ENCODE results near the gene LZIC.

The LZIC gene

GRCh38 chr1:9910423-9911178, 32.6 kb downstream of the LZIC start:
- DNase-seq (ENCODE audit: low read depth in 4 of 4, low spot score in 1 of 4) = peak; percentile 100

GRCh38 chr1:9910076-9910422, 33.1 kb downstream of the LZIC start, which contains the start of gene CTNNBIP1:
CTNNBIP1 (minus strand) TSS chr1:9910269; CDS start chr1:9872064, 38,205 bp downstream.
- no peak for DNase-seq (ENCODE audit: low read depth in 4 of 4, low spot score in 1 of 4)

- peak in 1 of 4 experiments; percentile 30 for DNase-seq (ENCODE audit: low read depth in 4 of 4, low spot score in 1 of 4)
Measured at GRCh38 chr1:9909234-9910046, 33.8 kb downstream of the LZIC start.

- no peak for DNase-seq (ENCODE audit: low read depth in 4 of 4, low spot score in 1 of 4)
Measured at GRCh38 chr1:9908871-9909233, 34.3 kb downstream of the LZIC start.

DNA sequence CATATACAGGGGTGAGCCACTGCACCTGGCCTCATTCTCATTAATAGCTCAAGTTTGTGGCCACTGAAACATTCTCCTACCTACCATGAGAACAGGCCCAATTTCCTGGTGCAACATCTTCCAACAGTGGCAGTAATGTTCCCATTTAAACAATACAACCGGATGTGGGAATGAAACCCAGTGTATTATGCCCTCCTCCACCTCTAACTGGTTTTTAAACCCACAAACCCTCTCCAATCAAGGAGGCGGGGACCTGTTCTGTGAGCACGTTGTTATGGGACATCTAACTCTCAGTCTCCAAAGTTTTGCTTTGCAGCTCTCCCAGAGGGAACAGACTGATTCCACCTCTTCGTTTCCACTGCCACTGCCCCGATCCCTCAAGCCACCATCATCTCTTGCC, 35.8 kb downstream of the LZIC start:
- no peak for DNase-seq (ENCODE audit: low read depth in 4 of 4, low spot score in 1 of 4)

DNA sequence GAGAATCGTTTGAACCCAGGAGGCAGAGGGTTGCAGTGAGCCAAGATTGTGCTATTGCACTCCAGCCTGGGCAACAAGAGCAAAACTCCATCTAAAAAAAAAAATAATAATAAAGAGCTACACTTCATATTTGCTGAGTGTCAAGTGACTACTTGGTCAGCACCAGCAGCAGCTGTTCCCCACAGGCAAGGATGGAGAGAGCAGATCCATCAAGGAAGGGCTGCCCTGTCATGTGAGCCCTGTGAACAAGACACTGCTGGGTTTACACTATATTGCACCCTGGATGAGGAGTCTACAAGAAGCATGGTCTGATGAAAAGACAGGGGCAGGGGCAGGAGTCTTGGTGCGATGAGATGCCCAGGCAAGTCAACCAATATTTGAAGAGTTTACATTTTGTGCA, 36.7 kb downstream of the LZIC start:
- no peak for DNase-seq (ENCODE audit: low read depth in 4 of 4, low spot score in 1 of 4)

DNA sequence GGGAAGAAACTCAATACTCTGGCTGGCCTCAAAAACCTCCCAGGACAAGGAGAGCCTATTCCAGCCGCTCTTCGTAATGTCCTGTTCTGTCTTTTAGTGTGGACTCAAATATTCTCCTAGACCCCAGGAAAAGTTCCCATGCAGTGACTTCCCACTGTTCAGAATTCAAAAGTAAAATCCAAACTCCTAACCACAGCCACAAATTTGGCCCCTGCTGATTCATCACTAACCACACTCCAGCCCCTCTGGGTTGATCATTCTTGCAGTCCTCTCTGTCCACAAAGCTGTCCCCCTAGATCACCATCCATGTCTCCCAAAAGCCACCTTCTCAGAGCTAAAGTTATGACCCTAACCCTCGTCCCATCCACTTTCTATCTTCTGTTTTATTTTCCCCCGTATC, 38.2 kb downstream of the LZIC start:
- DNase-seq (ENCODE audit: low read depth in 4 of 4, low spot score in 1 of 4) = no peak

GRCh38 chr1:9904596-9904995, 38.6 kb downstream of the LZIC start:
- no peak for DNase-seq (ENCODE audit: low read depth in 4 of 4, low spot score in 1 of 4)

GRCh38 chr1:9903801-9904527, 39.2 kb downstream of the LZIC start:
- DNase-seq (ENCODE audit: low read depth in 4 of 4, low spot score in 1 of 4) = no peak

DNA sequence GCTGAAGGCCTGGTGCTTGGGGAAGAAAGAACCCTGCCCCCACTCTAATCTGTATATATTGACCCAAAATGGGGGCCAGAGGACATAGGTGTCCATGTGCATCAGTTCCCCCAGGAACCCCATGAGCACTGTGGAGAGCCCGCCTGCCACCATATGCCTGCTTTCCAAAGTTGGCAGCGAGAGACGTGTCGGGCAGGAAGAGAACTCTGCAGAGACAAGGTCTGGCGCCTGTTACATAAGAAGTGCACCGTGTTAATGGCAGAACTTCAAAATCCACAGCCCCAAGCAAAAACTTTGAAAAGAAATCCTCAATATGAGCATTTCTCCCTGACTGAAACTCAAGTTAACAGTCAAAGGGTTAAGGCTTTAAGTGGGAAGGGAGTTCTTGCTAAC, 41.1 kb downstream of the LZIC start:
- DNase-seq (ENCODE audit: low read depth in 4 of 4, low spot score in 1 of 4) = no peak

DNA sequence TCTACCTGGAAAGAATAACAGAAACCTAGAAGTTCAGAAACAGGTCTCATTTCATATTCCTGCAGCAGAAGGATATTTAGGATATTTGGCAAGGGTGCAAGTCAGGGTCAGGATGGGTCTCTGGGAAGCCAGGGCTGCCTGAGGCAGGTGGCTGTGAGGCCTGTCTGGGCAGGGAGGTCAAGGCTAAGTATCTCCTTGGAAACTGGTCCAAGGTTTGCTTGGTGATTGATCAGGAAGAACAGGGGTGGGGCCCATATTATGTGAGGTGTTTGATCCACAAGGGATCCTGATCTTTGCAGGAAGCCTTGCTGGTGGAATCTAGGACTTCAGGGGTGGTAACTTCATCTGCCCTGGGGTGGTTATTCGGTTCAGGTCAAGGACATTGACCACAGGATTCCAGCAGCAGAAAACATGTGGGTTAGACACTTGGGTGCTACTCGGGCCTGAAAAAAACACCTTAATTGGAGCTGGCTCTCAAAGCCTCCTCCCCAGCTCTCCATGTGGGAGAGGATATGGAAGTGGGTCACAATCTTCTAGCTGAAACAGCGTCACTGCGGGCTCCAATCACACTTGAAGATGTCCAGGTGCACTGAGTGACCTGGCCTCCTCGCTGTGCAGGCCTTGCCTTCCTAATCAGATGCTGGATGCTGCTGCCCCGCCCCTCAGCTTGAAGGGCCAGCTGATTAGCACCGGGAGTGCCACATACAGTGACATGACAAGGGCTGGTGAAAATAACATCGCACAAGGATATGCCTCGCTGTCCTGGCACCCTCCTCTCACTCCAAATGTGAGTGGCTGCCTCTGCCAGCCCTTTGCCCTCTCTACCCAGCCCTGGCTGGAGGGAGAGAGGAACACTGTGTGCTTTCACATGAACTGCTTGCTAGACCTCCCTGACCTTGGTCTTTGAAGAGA, 41.8 kb downstream of the LZIC start:
- no peak for DNase-seq (ENCODE audit: low read depth in 4 of 4, low spot score in 1 of 4)

DNA sequence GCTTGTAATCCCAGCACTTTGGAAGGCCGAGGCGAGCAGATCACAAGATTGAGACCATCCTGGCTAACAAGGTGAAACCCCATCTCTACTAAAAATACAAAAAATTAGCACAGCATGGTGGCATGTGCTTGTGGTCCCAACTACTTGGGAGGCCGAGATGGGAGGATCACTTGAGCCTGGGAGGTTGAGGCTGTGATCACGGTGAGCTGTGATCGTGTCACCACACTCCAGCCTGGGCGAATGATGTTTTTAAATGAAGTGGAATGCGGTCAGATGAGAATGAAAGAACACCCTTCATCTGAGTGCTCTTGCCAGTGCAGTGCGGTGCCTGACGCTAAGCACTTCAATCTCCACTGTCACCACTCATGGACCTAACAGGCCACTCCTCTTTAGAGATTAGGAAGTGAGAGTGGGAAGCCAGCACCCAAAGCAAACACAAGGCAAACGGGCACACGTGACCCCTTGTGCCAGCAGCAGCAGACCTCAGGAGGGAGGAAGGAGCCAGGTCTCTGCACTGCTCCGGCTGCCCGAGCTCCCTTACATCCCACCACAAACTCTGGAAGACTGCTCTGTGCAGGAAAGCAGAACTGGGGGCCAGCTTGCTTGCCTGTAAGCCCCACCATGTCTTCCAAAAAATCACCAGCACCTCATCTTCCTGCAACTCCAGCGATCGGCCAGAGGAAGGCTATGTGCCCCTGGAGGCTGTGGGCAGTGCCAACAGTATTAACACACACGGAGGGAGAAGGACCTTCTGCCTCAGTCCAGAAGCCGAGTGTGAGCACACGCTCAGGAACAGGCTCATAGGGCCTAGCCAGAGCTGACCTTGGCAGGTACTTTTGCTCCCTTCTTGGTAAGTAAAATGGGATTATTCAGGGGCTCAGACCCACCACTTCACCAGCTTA, 42.8 kb downstream of the LZIC start:
- DNase-seq (ENCODE audit: low read depth in 4 of 4, low spot score in 1 of 4) = no peak

- DNase-seq (ENCODE audit: low read depth in 4 of 4, low spot score in 1 of 4) = no peak
Measured at GRCh38 chr1:9894115-9894514, 49.1 kb downstream of the LZIC start.

- no peak for DNase-seq (ENCODE audit: low read depth in 4 of 4, low spot score in 1 of 4)
Measured at GRCh38 chr1:9892563-9893528, 50.3 kb downstream of the LZIC start.

- no peak for DNase-seq (ENCODE audit: low read depth in 4 of 4, low spot score in 1 of 4)
Measured at GRCh38 chr1:9891207-9891606, 52.0 kb downstream of the LZIC start.

GRCh38 chr1:9890224-9890731, 52.9 kb downstream of the LZIC start:
- DNase-seq (ENCODE audit: low read depth in 4 of 4, low spot score in 1 of 4) = no peak

DNA sequence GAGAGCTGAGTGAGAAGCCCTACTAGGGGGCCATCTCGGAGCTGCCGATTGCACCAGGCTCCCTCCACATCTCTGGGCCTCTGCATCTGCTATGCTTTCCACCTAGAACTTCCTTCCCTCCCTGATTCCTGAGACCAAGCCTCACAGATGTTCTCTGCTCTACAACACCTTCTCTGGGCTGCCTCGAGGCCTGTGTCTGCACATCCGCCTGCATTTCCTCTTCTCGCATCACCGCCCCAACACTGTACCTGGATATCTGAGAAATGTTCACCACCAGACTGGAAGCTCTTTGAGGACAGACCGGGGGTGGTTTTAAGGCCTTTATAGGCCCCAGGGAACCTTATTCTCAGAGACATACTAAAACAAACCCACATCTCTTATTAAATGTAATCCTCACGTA, 53.8 kb downstream of the LZIC start:
- no peak for DNase-seq (ENCODE audit: low read depth in 4 of 4, low spot score in 1 of 4)

DNA sequence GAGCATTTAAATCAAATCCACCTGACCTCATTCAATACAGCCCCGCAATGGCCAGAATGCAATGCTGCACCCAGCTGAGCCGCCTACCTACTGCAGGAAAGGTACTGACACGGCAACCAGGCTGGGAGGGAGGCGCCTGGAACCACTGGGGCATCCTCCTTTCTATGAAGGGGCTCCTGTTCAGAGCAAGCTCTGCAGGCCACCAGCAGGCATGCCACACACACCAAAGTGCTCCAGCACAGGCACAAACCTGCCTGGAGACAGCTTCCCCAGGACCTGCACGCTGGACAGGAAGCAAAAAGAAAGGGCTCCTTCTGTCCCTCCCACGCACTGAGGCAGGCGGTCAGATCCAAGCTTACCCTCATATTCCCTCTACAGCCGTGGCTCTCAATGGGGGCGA, 54.3 kb downstream of the LZIC start:
- DNase-seq (ENCODE audit: low read depth in 4 of 4, low spot score in 1 of 4) = no peak

DNA sequence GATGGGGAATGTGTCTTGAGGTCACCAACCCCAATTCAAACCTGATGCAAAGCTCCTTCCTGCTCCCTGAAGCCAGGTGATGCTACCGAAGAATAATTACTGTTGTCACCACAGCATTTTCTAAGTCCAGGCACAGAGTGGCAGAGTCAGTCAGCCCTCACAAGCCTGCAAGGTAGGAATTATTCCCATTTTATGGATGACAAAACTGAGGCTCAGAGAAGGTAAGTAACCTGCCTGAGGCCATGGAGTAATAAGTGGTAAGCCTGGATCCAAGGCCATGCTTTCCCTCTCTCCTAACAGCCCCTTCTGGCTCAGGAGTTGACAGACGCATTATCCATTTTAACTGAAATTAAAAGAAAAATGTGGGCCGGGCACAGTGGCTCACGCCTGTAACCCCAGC, 56.1 kb downstream of the LZIC start:
- DNase-seq (ENCODE audit: low read depth in 4 of 4, low spot score in 1 of 4) = no peak
